Osteoblast (primary cell): Measurements from ENCODE around the gene LIPC. TPM values are rescaled to one million over a fixed set of nuclear protein-coding genes. Genes with fewer than 3 reads are reported as not detected.

Experiments used
- DNase-seq: peaks from one replicate; pipeline ENCODE4 v3.0.0; 2011; ENCODE audit warnings: low spot score, mixed read lengths; ENCODE audit not compliant: insufficient read length; ENCODE audit errors: missing footprints
- H2AFZ ChIP-seq: 2 replicates; pipeline ENCODE4 v1.6.0; 2011; ENCODE audit warnings: mild to moderate bottlenecking, low read length
- H3K27ac ChIP-seq: 2 replicates; pipeline ENCODE4 v1.5.1; 2011; ENCODE audit warnings: mild to moderate bottlenecking, low read depth, low read length, moderate library complexity
- H3K27me3 ChIP-seq: 2 replicates; pipeline ENCODE4 v1.6.0; 2012; ENCODE audit warnings: mild to moderate bottlenecking, control low read depth, inconsistent platforms, low read length, moderate library complexity; ENCODE audit not compliant: insufficient read depth
- H3K36me3 ChIP-seq: 2 replicates; pipeline ENCODE4 v1.5.1; 2011; ENCODE audit warnings: mild to moderate bottlenecking, low read length, control low read depth, moderate library complexity; ENCODE audit not compliant: insufficient read depth
- H3K4me1 ChIP-seq: 2 replicates; pipeline ENCODE4 v1.5.1; 2011; ENCODE audit warnings: mild to moderate bottlenecking, low read length, control low read depth, moderate library complexity; ENCODE audit not compliant: insufficient read depth
- H3K4me2 ChIP-seq: 2 replicates; pipeline ENCODE4 v1.6.0; 2011; ENCODE audit warnings: mild to moderate bottlenecking, low read length; ENCODE audit not compliant: insufficient read depth
- H3K4me3 ChIP-seq: fragments of 200-600 bp; sonication (generic); 3 replicates; pipeline ENCODE4 v1.5.1; 2012; ENCODE audit warnings: mild to moderate bottlenecking, low read length, inconsistent platforms; ENCODE audit not compliant: insufficient read depth
- H3K79me2 ChIP-seq: 2 replicates; pipeline ENCODE4 v1.6.0; 2012; ENCODE audit warnings: mild to moderate bottlenecking, low read length, control low read depth, inconsistent platforms; ENCODE audit not compliant: insufficient read depth
- H3K9me3 ChIP-seq: 2 replicates; pipeline ENCODE4 v1.5.1; 2011; ENCODE audit warnings: low read depth, low read length, control low read depth
- H4K20me1 ChIP-seq: 2 replicates; pipeline ENCODE4 v1.6.0; 2012; ENCODE audit warnings: mild to moderate bottlenecking, low read length, control low read depth; ENCODE audit not compliant: insufficient read depth
- CTCF ChIP-seq: IDR thresholded peaks from 2 replicates; pipeline ENCODE4 v1.5.1; 2011; ENCODE audit warnings: mild to moderate bottlenecking, low read depth, low read length, moderate library complexity; ENCODE audit errors: extremely low read depth
- total RNA-seq: library from RNA; depleted of rRNA; stranded (reverse); fragments of >200 nt; gene quantifications from 2 replicates; pipeline ENCODE4 v1.2.3, GENCODE V29; 2012

Gene LIPC
- total RNA-seq, 1 donor = 1.1 TPM

- Histone ChIP-seq H3K9me3 (no peaks in the 10 kb centered on the region), H3K27ac (no peak overlapping the region), H3K4me3 (no peak overlapping the region), H3K36me3 (no peaks in the 10 kb centered on the region), H3K27me3 (peaks cover 21% of the 10 kb centered on the region), H2AFZ (no peak overlapping the region), H4K20me1 (no peaks in the 10 kb centered on the region), H3K4me2 (no peak overlapping the region), H3K4me1 (peaks cover 17% of the 10 kb centered on the region), H3K79me2 (no peaks in the 10 kb centered on the region)
- no peak for DNase-seq
- no peak for TF ChIP-seq CTCF
Measured at GRCh38 chr15:58555162-58556027, 123.6 kb downstream of the LIPC start.

GRCh38 chr15:58556028-58556361 lies 124.2 kb downstream of the LIPC start:
- DNase-seq = no peak
- H3K27ac ChIP-seq = no peak overlapping the region
- no peak overlapping the region for H2AFZ ChIP-seq
- H3K79me2 ChIP-seq = no peaks in the 10 kb centered on the region
- H3K4me1 ChIP-seq = peaks cover 17% of the 10 kb centered on the region
- H3K36me3 ChIP-seq = no peaks in the 10 kb centered on the region
- peaks cover 21% of the 10 kb centered on the region for H3K27me3 ChIP-seq
- no peak for TF ChIP-seq CTCF
- no peak overlapping the region for H3K4me3 ChIP-seq
- no peaks in the 10 kb centered on the region for H4K20me1 ChIP-seq
- no peak overlapping the region for H3K4me2 ChIP-seq
- no peaks in the 10 kb centered on the region for H3K9me3 ChIP-seq

- Histone ChIP-seq H2AFZ (no peak overlapping the region), H3K9me3 (no peaks in the 10 kb centered on the region), H3K79me2 (no peaks in the 10 kb centered on the region), H3K27ac (no peak overlapping the region), H3K36me3 (no peaks in the 10 kb centered on the region), H3K4me2 (no peak overlapping the region), H3K4me3 (no peak overlapping the region), H3K4me1 (peaks cover 11% of the 10 kb centered on the region), H3K27me3 (peaks cover 21% of the 10 kb centered on the region), H4K20me1 (no peaks in the 10 kb centered on the region)
- no peak for TF ChIP-seq CTCF
- DNase-seq = no peak
Measured at GRCh38 chr15:58556541-58556940, 124.8 kb downstream of the LIPC start.

GRCh38 chr15:58558777-58559176 lies 127.0 kb downstream of the LIPC start:
- Histone ChIP-seq H3K27me3 (peaks cover 18% of the 10 kb centered on the region), H3K9me3 (no peaks in the 10 kb centered on the region), H3K4me1 (no peaks in the 10 kb centered on the region), H3K27ac (no peak overlapping the region), H2AFZ (no peak overlapping the region), H3K79me2 (no peaks in the 10 kb centered on the region), H3K36me3 (no peaks in the 10 kb centered on the region), H3K4me3 (no peak overlapping the region), H4K20me1 (no peaks in the 10 kb centered on the region), H3K4me2 (no peak overlapping the region)
- TF ChIP-seq CTCF = no peak
- DNase-seq = no peak
